Measurements from ENCODE around the gene ARMCX2. TPM values are rescaled to one million over a fixed set of nuclear protein-coding genes. Genes with fewer than 3 reads are reported as not detected.
A peak's percentile ranks its signal among the peaks of the same experiment; 100 is the strongest.
"Not testable (repeated sequence)": the region's sequence is repeated elsewhere in the genome, so short reads cannot be mapped to it uniquely, and the experiment has no call there.

The ARMCX2 gene
- total RNA-seq, 1 donor from 2014 or later, result 9.7 TPM

DNA sequence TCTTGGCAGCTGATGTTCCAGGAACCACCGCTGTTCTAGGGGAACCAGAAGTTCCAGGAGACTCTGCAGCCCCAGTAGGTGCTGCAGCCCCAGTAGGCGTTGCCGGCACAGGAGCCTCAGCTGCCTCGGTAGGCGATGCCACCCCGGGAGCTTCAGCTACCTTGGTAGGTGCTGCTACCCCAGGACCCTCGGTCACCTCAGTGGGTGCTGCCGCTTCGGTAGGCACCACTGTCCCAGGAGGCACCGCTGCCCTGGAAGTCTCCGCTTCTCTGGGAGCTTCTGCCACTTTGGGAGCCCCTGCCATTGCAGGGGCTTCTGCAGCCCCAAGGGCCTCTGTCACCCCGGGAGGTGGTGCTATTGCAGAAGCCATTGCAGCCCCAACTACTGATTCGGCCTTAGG lies 2.8 kb downstream of the ARMCX2 start:
- H3K36me3 Mint-ChIP-seq (ENCODE audit: low read depth), result no peaks in the 10 kb centered on the region
- peaks cover 5% of the 10 kb centered on the region for H3K27me3 Mint-ChIP-seq (ENCODE audit: low read depth)
- H3K9me3 Mint-ChIP-seq, result no peaks in the 10 kb centered on the region
- H3K4me1 Mint-ChIP-seq (ENCODE audit: low read depth), result peaks cover 5% of the 10 kb centered on the region
- no peak overlapping the region for H3K27ac Mint-ChIP-seq
- H3K4me3 Mint-ChIP-seq (ENCODE audit: low read depth), result no peak overlapping the region
- intact Hi-C loops (cut with micrococcal nuclease), result no loop called here
- DNase-seq (ENCODE audit: low spot score), result no peak

GRCh38 chrX:101655534-101655933 lies 4.1 kb downstream of the ARMCX2 start:
- Mint-ChIP-seq H3K4me3 (ENCODE audit: low read depth) (peak overlapping the region; percentile 30), H3K36me3 (ENCODE audit: low read depth) (no peaks in the 10 kb centered on the region), H3K27me3 (ENCODE audit: low read depth) (no peaks in the 10 kb centered on the region), H3K4me1 (ENCODE audit: low read depth) (peaks cover 5% of the 10 kb centered on the region), H3K9me3 (no peaks in the 10 kb centered on the region), H3K27ac (no peak overlapping the region)
- DNase-seq (ENCODE audit: low spot score), result no peak
- intact Hi-C loops (cut with micrococcal nuclease), result no loop called here

GRCh38 chrX:101647716-101648115 lies 11.9 kb downstream of the ARMCX2 start:
- H3K9me3 Mint-ChIP-seq; H3K4me3 Mint-ChIP-seq (ENCODE audit: low read depth); H3K4me1 Mint-ChIP-seq (ENCODE audit: low read depth); H3K36me3 Mint-ChIP-seq (ENCODE audit: low read depth); H3K27me3 Mint-ChIP-seq (ENCODE audit: low read depth); H3K27ac Mint-ChIP-seq; DNase-seq (ENCODE audit: low spot score); intact Hi-C loops (cut with micrococcal nuclease): not testable (repeated sequence)

GRCh38 chrX:101642093-101642492 lies 17.6 kb downstream of the ARMCX2 start:
- Mint-ChIP-seq H3K4me3 (ENCODE audit: low read depth) (no peak overlapping the region), H3K4me1 (ENCODE audit: low read depth) (no peaks in the 10 kb centered on the region), H3K36me3 (ENCODE audit: low read depth) (no peaks in the 10 kb centered on the region), H3K27me3 (ENCODE audit: low read depth) (no peaks in the 10 kb centered on the region), H3K9me3 (no peaks in the 10 kb centered on the region), H3K27ac (no peak overlapping the region)
- DNase-seq (ENCODE audit: low spot score), result no peak
- intact Hi-C loops (cut with micrococcal nuclease), result no loop called here

- no peak overlapping the region for H3K4me3 Mint-ChIP-seq (ENCODE audit: low read depth)
- no peak overlapping the region for H3K27ac Mint-ChIP-seq
- H3K9me3 Mint-ChIP-seq, result no peaks in the 10 kb centered on the region
- H3K36me3 Mint-ChIP-seq (ENCODE audit: low read depth), result no peaks in the 10 kb centered on the region
- no peaks in the 10 kb centered on the region for H3K27me3 Mint-ChIP-seq (ENCODE audit: low read depth)
- no peaks in the 10 kb centered on the region for H3K4me1 Mint-ChIP-seq (ENCODE audit: low read depth)
- no peak for DNase-seq (ENCODE audit: low spot score)
- intact Hi-C loops (cut with micrococcal nuclease), result no loop called here
Measured at GRCh38 chrX:101639583-101639982, 20.1 kb downstream of the ARMCX2 start.

DNA sequence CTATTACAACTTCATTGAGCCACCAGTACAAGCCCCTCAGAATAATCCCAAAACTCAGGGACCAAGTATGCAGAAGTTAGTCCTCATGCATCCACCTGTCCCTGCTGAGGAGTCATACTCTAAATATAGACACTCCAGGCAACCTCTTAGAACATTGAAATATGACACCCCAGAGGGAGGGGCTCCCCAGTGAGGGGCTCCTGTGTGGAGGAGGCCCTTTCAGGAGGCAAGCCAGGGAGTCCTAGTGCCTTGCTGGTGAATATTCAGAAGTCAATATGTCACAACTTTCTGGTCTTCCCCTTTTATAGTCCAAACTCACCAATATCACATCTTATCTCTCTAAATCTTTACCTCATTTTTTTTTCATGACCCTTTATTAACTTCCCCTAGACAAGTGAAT lies 40.3 kb downstream of the ARMCX2 start:
- H3K27ac Mint-ChIP-seq, result peak overlapping the region; percentile 64
- intact Hi-C loops (cut with micrococcal nuclease), result loop anchor here (5.0 kb wide), 3 partner anchors 138 to 202 kb away; no protein-coding TSS in a partner anchor
- peaks cover 50% of the 10 kb centered on the region for H3K4me1 Mint-ChIP-seq (ENCODE audit: low read depth)
- peaks cover 29% of the 10 kb centered on the region for H3K36me3 Mint-ChIP-seq (ENCODE audit: low read depth)
- no peaks in the 10 kb centered on the region for H3K9me3 Mint-ChIP-seq
- peak overlapping the region; percentile 22 for H3K4me3 Mint-ChIP-seq (ENCODE audit: low read depth)
- H3K27me3 Mint-ChIP-seq (ENCODE audit: low read depth), result no peaks in the 10 kb centered on the region
- no peak for DNase-seq (ENCODE audit: low spot score)

- intact Hi-C loops (cut with micrococcal nuclease), result loop anchor here (5.0 kb wide), 3 partner anchors 140 to 200 kb away; no protein-coding TSS in a partner anchor
Measured at GRCh38 chrX:101617211-101618191, 42.1 kb downstream of the ARMCX2 start, which contains the start of gene ARMCX6. ARMCX6 (minus strand) TSS chrX:101618000; CDS start chrX:101616620, 1,380 bp downstream.

DNA sequence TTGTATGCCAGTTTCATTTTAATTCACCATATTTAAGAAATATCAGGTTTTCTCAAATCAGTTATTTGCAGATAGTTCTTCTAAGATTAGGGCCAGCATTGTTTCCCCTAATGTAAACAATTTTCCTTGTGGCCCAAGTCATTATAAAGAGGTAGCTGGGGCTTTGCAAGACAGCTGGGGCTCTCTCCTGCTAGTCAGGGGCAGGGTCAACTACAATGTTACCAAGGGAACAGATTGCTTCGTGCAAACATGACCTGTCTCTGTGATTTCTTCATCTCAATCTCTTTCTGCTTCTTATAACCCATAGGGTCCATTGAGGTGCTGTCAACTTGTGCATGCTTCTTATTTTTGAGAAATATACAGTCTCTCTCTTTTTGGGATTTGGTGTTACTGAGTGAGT lies 53.9 kb downstream of the ARMCX2 start:
- DNase-seq (ENCODE audit: low spot score), result no peak
- Mint-ChIP-seq H3K27ac (no peak overlapping the region), H3K4me1 (ENCODE audit: low read depth) (no peaks in the 10 kb centered on the region), H3K36me3 (ENCODE audit: low read depth) (no peaks in the 10 kb centered on the region), H3K4me3 (ENCODE audit: low read depth) (no peak overlapping the region), H3K27me3 (ENCODE audit: low read depth) (peaks cover 14% of the 10 kb centered on the region), H3K9me3 (no peaks in the 10 kb centered on the region)
- intact Hi-C loops (cut with micrococcal nuclease), result no loop called here

More at GRCh38 chrX:101617211-101618191, 42.1 kb downstream of the ARMCX2 start, which contains the start of gene ARMCX6:
- Mint-ChIP-seq H3K27ac (peak within 1 kb of the TSS; percentile 90), H3K4me1 (ENCODE audit: low read depth) (peaks cover 43% of the 10 kb centered on the region), H3K9me3 (no peaks in the 10 kb centered on the region), H3K27me3 (ENCODE audit: low read depth) (no peaks in the 10 kb centered on the region), H3K4me3 (ENCODE audit: low read depth) (peak within 1 kb of the TSS; percentile 90), H3K36me3 (ENCODE audit: low read depth) (peaks cover 12% of the 10 kb centered on the region)
- DNase-seq (ENCODE audit: low spot score), result peak; percentile 71

Other genes with a start within 250 kb of the ARMCX2 start
- 4.7 and 6.3 TPM in 2 replicates for gene ARMCX4, start 174.4 kb downstream of the ARMCX2 start, total RNA-seq
- 0.82 and 1.1 TPM in 2 replicates for gene ARMCX1, start 109.3 kb downstream of the ARMCX2 start, total RNA-seq
- 92.1 and 94.5 TPM in 2 replicates for gene ARMCX6, start 41.9 kb downstream of the ARMCX2 start, total RNA-seq
- 71.5 and 79.4 TPM in 2 replicates for gene ARMCX3, start 36.7 kb downstream of the ARMCX2 start, total RNA-seq

Measured in activated T-helper 2 cell treated with anti-CD3 and anti-CD28 coated beads, Interferon-gamma antibody, Interleukin-2, Interleukin-4, amounts not matched to agents 10 μg/mL and 5 μg/mL and 100 μg/mL, durations not matched to agents 14 hours and 24 hours and 36 hours (primary cell).